CMK (cell line): ENCODE results near the gene WDR5B.

Experiments
- DNase-seq: peaks from one replicate; pipeline ENCODE4 v3.0.0-alpha.2; 2010; ENCODE audit warnings: low read depth

The WDR5B gene

GRCh38 chr3:122409446-122409845 lies 6.4 kb downstream of the WDR5B start:
- no peak for DNase-seq

GRCh38 chr3:122407946-122408345 lies 7.9 kb downstream of the WDR5B start:
- no peak for DNase-seq

GRCh38 chr3:122406198-122406597 lies 9.7 kb downstream of the WDR5B start:
- no peak for DNase-seq

- DNase-seq = no peak
Measured at GRCh38 chr3:122405015-122405414, 10.8 kb downstream of the WDR5B start.

- no peak for DNase-seq
Measured at GRCh38 chr3:122403489-122403888, 12.4 kb downstream of the WDR5B start.

GRCh38 chr3:122398920-122399319 lies 16.9 kb downstream of the WDR5B start:
- no peak for DNase-seq

GRCh38 chr3:122397201-122397600 lies 18.7 kb downstream of the WDR5B start:
- no peak for DNase-seq

GRCh38 chr3:122396511-122396910 lies 19.4 kb downstream of the WDR5B start:
- DNase-seq = no peak

- no peak for DNase-seq
Measured at GRCh38 chr3:122395582-122395981, 20.3 kb downstream of the WDR5B start.

- DNase-seq = no peak
Measured at GRCh38 chr3:122394173-122394572, 21.7 kb downstream of the WDR5B start.

- no peak for DNase-seq
Measured at GRCh38 chr3:122392868-122393844, 22.7 kb downstream of the WDR5B start.

GRCh38 chr3:122391681-122392446 lies 24.0 kb downstream of the WDR5B start:
- no peak for DNase-seq

- no peak for DNase-seq
Measured at GRCh38 chr3:122390665-122391064, 25.2 kb downstream of the WDR5B start.

GRCh38 chr3:122389892-122390291 lies 26.0 kb downstream of the WDR5B start:
- DNase-seq = no peak

GRCh38 chr3:122389197-122389596 lies 26.7 kb downstream of the WDR5B start:
- DNase-seq = no peak

GRCh38 chr3:122387709-122388108 lies 28.2 kb downstream of the WDR5B start:
- no peak for DNase-seq

- peak; percentile 79 for DNase-seq
Measured at GRCh38 chr3:122383771-122384697, 31.8 kb downstream of the WDR5B start, which contains the start of gene FAM162A. Gene FAM162A (plus strand): TSS chr3:122384182. CDS start chr3:122384266, 84 bp downstream.

GRCh38 chr3:122382888-122383666 lies 32.8 kb downstream of the WDR5B start, which contains the start of gene MIX23:
Gene MIX23 (minus strand): TSS chr3:122383231. CDS start chr3:122383224, 7 bp downstream.
- DNase-seq = peak; percentile 65

- no peak for DNase-seq
Measured at GRCh38 chr3:122377975-122378374, 37.9 kb downstream of the WDR5B start.

- no peak for DNase-seq
Measured at GRCh38 chr3:122374034-122374433, 41.8 kb downstream of the WDR5B start.

- no peak for DNase-seq
Measured at GRCh38 chr3:122366379-122366749, 49.5 kb downstream of the WDR5B start.
